Fibroblast of lung (primary cell): ENCODE measurements around the gene EFNA2. TPM values are rescaled to one million over a fixed set of nuclear protein-coding genes. Genes with fewer than 3 reads are reported as not detected.

ENCODE experiments used
- DNase-seq, 2 donors: peaks; one replicate each; pipeline versions ENCODE4 v3.0.0 to v3.0.0-alpha.2; 2010; ENCODE audit warnings: low read depth in 2 of 2
- H2AFZ ChIP-seq: 2 replicates; pipeline ENCODE4 v1.5.1; 2012; ENCODE audit warnings: low read length, control low read depth, inconsistent platforms
- H3K27ac ChIP-seq: 2 replicates; pipeline ENCODE4 v1.5.1; 2011; ENCODE audit warnings: low read length, control low read depth; ENCODE audit not compliant: insufficient read depth
- H3K27me3 ChIP-seq: 2 replicates; pipeline ENCODE4 v1.5.1; 2011; ENCODE audit warnings: mild to moderate bottlenecking, low read length; ENCODE audit not compliant: control insufficient read depth, insufficient read depth
- H3K36me3 ChIP-seq: 2 replicates; pipeline ENCODE4 v1.5.1; 2011; ENCODE audit warnings: low read length; ENCODE audit not compliant: control insufficient read depth, insufficient read depth
- H3K4me1 ChIP-seq: 2 replicates; pipeline ENCODE4 v1.5.1; 2011; ENCODE audit warnings: low read length; ENCODE audit not compliant: control insufficient read depth, insufficient read depth; ENCODE audit errors: extremely low read depth
- H3K4me2 ChIP-seq: 2 replicates; pipeline ENCODE4 v1.5.1; 2011; ENCODE audit warnings: low read length, control low read depth; ENCODE audit not compliant: insufficient read depth; ENCODE audit errors: extremely low read depth
- H3K4me3 ChIP-seq, 4 experiments: fragments of 200-600 bp in 1 of 4; sonication (generic) in 1 of 4; replicated peaks in 1 of 4; 2 replicates each; pipeline ENCODE4 v1.5.1; 2011 to 2016; ENCODE audit warnings: low read length in 4 of 4, low read depth in 3 of 4, mild to moderate bottlenecking in 3 of 4, control low read depth in 2 of 4, inconsistent platforms in 1 of 4, mixed read lengths in 1 of 4; ENCODE audit not compliant: insufficient read depth in 1 of 4; ENCODE audit errors: control extremely low read depth in 1 of 4
- H3K79me2 ChIP-seq: 2 replicates; pipeline ENCODE4 v1.5.1; 2012; ENCODE audit warnings: mild to moderate bottlenecking, low read length, inconsistent platforms; ENCODE audit not compliant: control insufficient read depth, insufficient read depth
- H3K9ac ChIP-seq: 2 replicates; pipeline ENCODE4 v1.5.1; 2011; ENCODE audit warnings: mild to moderate bottlenecking, low read length, control low read depth; ENCODE audit not compliant: insufficient read depth
- H3K9me3 ChIP-seq: 2 replicates; pipeline ENCODE4 v1.5.1; 2012; ENCODE audit warnings: low read depth, low read length; ENCODE audit not compliant: control insufficient read depth, insufficient read depth
- H4K20me1 ChIP-seq: 2 replicates; pipeline ENCODE4 v1.5.1; 2011; ENCODE audit warnings: low read length; ENCODE audit not compliant: control insufficient read depth, insufficient read depth; ENCODE audit errors: extremely low read depth
- CTCF ChIP-seq, 2 donors: IDR thresholded peaks in 1 of 2; conservative IDR thresholded peaks in 1 of 2; 1 replicate in 1 of 2; 2 replicates in 1 of 2; pipeline ENCODE4 v1.5.1; 2011 to 2012; ENCODE audit warnings: low read length in 2 of 2, control low read depth in 1 of 2, inconsistent platforms in 1 of 2, low read depth in 1 of 2, mild to moderate bottlenecking in 1 of 2
- EZH2 ChIP-seq: IDR thresholded peaks from 2 replicates; pipeline ENCODE4 v1.5.1; 2012; ENCODE audit warnings: low read length, control low read depth, mild to moderate bottlenecking; ENCODE audit errors: missing control alignments
- polyA plus RNA-seq, 2 donors: library from polyadenylated mRNA; depleted of rRNA in 1 of 2; stranded (reverse) in 1 of 2; unstranded in 1 of 2; fragments of >200 nt; gene quantifications; 2 replicates each; pipeline ENCODE4 v1.2.1, GENCODE V29; 2011 to 2012; ENCODE audit warnings: missing spikeins in 1 of 2
- total RNA-seq: library from RNA; depleted of rRNA; stranded (reverse); fragments of >200 nt; gene quantifications from 2 replicates; pipeline ENCODE4 v1.2.1, GENCODE V29; 2014

The EFNA2 gene
- total and polyA plus RNA-seq, 2 donors (not counting 1 experiment from before 2014, with no cell fraction given) = 0.17 TPM; not detected in 1

GRCh38 chr19:1266916-1267476, 18.7 kb upstream of the EFNA2 start:
- DNase-seq = peak in 1 of 2 donors; percentile 42
- no peaks in the 10 kb centered on the region for H3K27me3 ChIP-seq
- H3K4me1 ChIP-seq = peaks cover 48% of the 10 kb centered on the region
- H3K27ac ChIP-seq = peak overlapping the region; percentile 96
- peak overlapping the region; percentile 77 for H3K9ac ChIP-seq
- peaks cover 12% of the 10 kb centered on the region for H3K36me3 ChIP-seq
- no peaks in the 10 kb centered on the region for H4K20me1 ChIP-seq
- TF ChIP-seq EZH2 (no peak), CTCF (conservative IDR thresholded peaks at IDR 0.05 in 1 of 2, IDR thresholded peaks at IDR 0.05 in 1 of 2; ENCODE audit: low read depth in 1 of 2, low read length in 2 of 2) (peak; percentile 67 to 71)
- H3K79me2 ChIP-seq = peaks cover 28% of the 10 kb centered on the region
- peak overlapping the region; percentile 51 to 61 (median 56) for H3K4me3 ChIP-seq
- H3K9me3 ChIP-seq = no peaks in the 10 kb centered on the region
- no peak overlapping the region for H2AFZ ChIP-seq
- H3K4me2 ChIP-seq = peak overlapping the region; percentile 96

- H3K9me3 ChIP-seq = no peaks in the 10 kb centered on the region
- H3K4me1 ChIP-seq = peaks cover 49% of the 10 kb centered on the region
- H3K27me3 ChIP-seq = no peaks in the 10 kb centered on the region
- no peaks in the 10 kb centered on the region for H4K20me1 ChIP-seq
- no peak for TF ChIP-seq EZH2
- no peak for TF ChIP-seq CTCF (conservative IDR thresholded peaks at IDR 0.05 in 1 of 2, IDR thresholded peaks at IDR 0.05 in 1 of 2; ENCODE audit: low read depth in 1 of 2, low read length in 2 of 2)
- H3K27ac ChIP-seq = peak overlapping the region; percentile 96
- H3K4me3 ChIP-seq = peak overlapping the region; percentile 51 to 61 (median 56)
- no peak overlapping the region for H2AFZ ChIP-seq
- peak overlapping the region; percentile 96 for H3K4me2 ChIP-seq
- peak overlapping the region; percentile 77 for H3K9ac ChIP-seq
- DNase-seq = peak in 1 of 2 donors; percentile 58
- H3K79me2 ChIP-seq = peaks cover 35% of the 10 kb centered on the region
- peaks cover 14% of the 10 kb centered on the region for H3K36me3 ChIP-seq
These were observed 18.0 kb upstream of the EFNA2 start for GRCh38 chr19:1267477-1268225.

GRCh38 chr19:1268226-1269064, 17.2 kb upstream of the EFNA2 start:
- Histone ChIP-seq H2AFZ (no peak overlapping the region), H3K4me1 (peaks cover 42% of the 10 kb centered on the region), H3K27me3 (no peaks in the 10 kb centered on the region), H3K27ac (peak overlapping the region; percentile 37), H3K4me2 (no peak overlapping the region), H3K9me3 (no peaks in the 10 kb centered on the region), H4K20me1 (no peaks in the 10 kb centered on the region), H3K9ac (no peak overlapping the region), H3K36me3 (peaks cover 20% of the 10 kb centered on the region), H3K79me2 (peaks cover 43% of the 10 kb centered on the region), H3K4me3 (peak overlapping the region in 1 of 4 experiments; percentile 6)
- no peak for DNase-seq
- TF ChIP-seq CTCF (conservative IDR thresholded peaks at IDR 0.05 in 1 of 2, IDR thresholded peaks at IDR 0.05 in 1 of 2; ENCODE audit: low read depth in 1 of 2, low read length in 2 of 2) = no peak
- TF ChIP-seq EZH2 = no peak
